ENCODE measurements around the gene RPL13.

GRCh38 chr16:89572073-89572484, 11.6 kb downstream of the RPL13 start:
- TF ChIP-seq CTCF (conservative IDR thresholded peaks at IDR 0.05; ENCODE audit: low read depth, low read length) (no peak), EZH2 (IDR thresholded peaks at IDR 0.05; ENCODE audit: borderline replicate concordance, low read depth, low read length, poor library complexity, severe bottlenecking) (no peak)

Measured in A673 (cell line).